GM12801 (cell line): ENCODE results near the gene EXTL1.

Experiments used
- TF ChIP-seq, protein P1 (sequence below): IDR thresholded peaks from one replicate; pipeline ENCODE4 v1.5.1; 2011; ENCODE audit warnings: control low read depth; ENCODE audit not compliant: insufficient read length; ENCODE audit errors: extremely low read depth

The EXTL1 gene

DNA sequence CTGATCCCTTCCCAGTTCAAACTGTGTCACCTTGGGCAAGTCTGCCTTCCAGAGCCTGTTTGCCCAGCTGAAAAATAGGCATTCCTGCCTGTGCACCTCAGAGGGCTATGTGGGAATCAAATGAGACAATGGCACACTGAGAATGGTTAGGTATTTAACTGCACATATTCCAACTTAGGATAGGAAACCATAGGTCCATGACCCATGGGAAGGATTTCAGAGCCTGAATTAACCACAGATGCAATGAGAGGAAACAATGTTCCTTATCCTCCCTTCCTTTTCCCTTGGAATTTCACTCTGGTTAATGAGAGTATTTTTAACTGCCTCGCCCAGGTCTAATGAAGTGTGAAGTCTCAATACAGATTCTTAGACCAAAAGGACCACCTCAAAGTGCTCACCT is 36.4 kb upstream of the EXTL1 start:
- TF ChIP-seq, protein P1, sequence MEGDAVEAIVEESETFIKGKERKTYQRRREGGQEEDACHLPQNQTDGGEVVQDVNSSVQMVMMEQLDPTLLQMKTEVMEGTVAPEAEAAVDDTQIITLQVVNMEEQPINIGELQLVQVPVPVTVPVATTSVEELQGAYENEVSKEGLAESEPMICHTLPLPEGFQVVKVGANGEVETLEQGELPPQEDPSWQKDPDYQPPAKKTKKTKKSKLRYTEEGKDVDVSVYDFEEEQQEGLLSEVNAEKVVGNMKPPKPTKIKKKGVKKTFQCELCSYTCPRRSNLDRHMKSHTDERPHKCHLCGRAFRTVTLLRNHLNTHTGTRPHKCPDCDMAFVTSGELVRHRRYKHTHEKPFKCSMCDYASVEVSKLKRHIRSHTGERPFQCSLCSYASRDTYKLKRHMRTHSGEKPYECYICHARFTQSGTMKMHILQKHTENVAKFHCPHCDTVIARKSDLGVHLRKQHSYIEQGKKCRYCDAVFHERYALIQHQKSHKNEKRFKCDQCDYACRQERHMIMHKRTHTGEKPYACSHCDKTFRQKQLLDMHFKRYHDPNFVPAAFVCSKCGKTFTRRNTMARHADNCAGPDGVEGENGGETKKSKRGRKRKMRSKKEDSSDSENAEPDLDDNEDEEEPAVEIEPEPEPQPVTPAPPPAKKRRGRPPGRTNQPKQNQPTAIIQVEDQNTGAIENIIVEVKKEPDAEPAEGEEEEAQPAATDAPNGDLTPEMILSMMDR, result no peak

DNA sequence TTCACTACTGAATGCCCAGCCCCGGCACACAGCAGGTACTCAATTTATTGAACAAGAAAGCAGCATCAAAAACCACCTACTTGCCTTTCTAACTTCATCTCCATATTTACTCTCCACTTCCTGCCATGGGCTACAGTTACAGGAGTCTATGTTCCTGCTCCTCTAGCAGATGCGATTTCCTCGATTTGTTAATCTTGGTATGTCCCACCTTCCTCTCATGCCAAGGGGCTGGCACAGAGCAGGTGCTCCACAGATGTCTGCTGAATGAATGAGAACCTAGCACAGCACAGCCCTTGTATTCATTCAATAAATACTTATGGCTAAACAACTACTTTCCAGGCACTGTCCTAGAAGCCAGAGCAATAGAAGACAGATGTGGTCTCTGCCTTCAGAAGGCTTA is 35.9 kb upstream of the EXTL1 start:
- TF ChIP-seq, protein P1, result no peak

DNA sequence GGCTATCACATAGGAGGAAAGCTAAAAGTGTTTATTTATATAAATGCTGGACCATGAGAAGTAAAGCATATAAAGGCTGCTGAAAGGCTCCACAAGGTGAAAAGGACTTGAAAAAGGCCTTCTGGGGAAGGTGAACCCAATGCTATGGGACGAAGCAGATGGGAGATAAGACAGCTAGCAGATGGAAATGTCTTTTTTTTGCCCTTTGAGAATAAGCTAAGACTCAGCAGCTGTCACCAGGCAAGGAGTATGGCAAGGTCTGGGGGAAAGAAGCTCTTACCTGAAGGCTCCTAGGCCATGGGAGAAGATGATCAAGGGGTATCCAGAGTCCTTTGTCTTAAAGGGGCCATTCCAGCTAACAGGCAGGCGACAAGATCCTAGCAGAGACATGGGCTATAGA is 33.6 kb upstream of the EXTL1 start:
- TF ChIP-seq, protein P1, result no peak

DNA sequence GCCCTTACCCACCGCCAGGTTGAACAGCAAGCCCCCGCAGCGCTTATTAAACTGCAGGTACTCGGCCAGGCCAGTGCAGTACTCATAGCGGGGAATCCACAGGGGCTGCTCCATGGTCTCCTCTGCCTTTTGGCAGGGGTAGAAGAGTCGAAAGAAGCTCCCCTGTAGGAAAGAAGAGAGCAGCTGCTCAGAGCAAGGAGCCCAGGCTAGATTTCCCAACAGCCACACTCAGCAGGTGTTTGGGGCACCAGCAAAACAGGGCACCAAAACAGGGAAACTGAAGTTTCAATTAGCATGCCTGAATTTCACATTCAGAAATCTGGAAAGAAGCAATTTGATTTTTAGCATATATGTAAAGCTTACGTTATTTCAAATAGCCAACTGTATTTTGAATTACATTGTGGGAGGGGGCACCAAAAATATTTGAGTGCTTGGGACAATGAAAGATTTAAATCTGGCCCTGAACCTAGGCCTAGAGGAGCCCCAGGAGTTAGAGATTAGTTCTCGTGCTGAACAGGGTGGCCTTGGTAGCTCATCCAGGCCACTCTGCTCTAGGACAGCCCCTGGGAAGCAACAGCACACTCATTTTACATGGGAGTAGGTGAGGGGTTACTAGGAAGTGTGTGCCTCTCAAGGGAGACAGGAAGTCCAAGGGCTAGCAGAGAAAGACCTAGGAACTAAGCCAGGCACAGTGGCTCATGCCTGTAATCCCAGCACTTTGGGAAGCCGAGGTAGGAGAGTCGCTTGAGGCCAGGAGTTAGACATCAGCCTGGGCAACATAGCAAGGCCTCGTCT is 31.9 kb upstream of the EXTL1 start:
- TF ChIP-seq, protein P1, result no peak

DNA sequence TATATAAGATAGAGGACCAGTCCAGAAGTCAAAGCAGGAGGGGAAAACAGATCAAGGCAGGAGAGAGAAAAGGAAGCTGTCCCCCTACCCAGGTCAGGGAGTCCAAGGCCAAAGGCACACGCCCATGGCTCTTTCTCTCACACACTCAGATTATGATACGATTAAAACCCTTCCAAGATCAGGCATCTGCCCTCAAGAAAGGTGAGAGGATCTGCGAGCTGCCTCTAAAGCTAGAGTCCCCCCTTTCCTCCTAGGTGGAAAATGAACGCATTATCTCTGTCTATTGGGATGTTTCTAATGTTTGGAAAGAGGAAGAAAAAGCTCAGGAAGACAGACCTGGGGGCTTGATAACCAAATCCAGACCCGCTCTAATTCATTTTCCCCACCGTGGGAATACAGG is 31.3 kb upstream of the EXTL1 start:
- TF ChIP-seq, protein P1, result no peak

DNA sequence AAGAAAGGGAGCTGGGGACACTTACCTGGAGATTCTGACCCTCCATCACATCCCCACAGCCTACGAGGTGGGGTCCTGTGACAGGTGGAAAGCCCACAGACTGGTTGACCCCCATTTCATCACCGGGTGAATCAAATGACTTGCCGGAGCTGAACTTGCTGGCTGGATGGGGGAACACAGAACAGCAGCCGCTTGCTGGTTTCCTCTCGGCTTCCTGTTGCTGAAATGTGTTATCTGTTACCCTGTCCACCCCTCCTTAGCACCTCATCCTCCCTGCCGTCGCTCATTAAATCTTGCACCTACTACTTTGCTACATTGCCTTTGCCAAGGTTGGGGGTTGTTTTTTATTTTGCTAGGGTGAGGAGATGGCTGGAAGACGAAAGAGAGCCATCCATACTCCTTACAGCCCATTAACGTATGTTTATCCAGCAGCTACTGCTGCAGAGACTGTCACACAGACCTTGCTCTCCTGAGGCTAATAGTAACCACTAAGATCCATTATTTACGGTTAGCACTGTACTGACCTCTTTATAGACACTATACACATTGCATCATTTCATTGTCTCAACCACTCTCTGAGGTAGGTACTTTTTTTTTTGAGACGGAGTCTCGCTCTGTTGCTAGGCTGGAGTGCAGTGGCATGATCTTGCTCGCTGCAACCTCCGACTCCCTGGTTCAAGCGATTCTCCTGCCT is 30.7 kb upstream of the EXTL1 start:
- TF ChIP-seq, protein P1, result no peak

DNA sequence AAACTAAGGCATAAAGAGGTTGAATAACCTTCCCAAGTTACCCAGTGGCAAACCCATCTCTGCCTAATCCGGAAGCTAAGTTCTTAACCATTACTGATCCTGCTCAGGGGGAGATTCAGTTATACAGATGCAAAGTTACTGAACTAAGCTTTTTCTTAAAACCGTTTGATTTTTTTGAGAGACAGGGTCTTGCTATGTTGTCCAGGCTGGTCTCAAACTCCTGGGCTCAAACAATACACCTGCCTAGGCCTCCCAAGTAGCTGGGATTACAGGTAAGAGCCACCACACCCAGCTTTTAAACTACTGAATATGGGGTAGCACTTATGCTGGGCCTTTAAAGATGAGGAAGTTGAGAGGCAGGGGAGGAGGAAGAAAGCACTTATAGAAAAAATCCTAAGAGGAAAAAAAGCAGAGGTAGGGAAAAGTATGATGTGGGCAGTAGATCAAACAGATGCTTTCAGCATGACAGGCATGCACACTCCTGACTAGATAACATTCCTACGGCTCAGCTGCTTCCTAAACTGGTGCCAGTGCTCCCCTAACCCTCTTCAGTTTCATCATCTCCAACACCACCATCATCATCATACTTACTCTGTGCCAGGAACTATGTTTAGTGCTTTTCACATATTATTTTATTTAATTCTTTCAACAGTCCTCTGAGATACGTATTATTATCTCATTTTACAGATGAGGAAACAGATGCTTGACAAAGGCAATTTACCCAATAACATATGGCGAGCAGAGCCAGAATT is 29.5 kb upstream of the EXTL1 start:
- TF ChIP-seq, protein P1, result no peak
